NCI-H82 treated with DMSO at 0.1 percent for 48 hours (cell line): ENCODE measurements around the gene PTPRN2.

ENCODE experiments used
- DNase-seq: peaks from one replicate; lab custom pipeline; 2025; ENCODE audit not compliant: unreplicated experiment; lab: John Stamatoyannopoulos, UW

Gene PTPRN2

GRCh38 chr7:157539521-157539920 lies 1048.1 kb downstream of the PTPRN2 start:
- no peak for DNase-seq

GRCh38 chr7:157538735-157539134 lies 1048.9 kb downstream of the PTPRN2 start:
- no peak for DNase-seq

- no peak for DNase-seq
Observed at GRCh38 chr7:157538321-157538720, 1049.3 kb downstream of the PTPRN2 start.

- no peak for DNase-seq
Observed at GRCh38 chr7:157537056-157537455, 1050.6 kb downstream of the PTPRN2 start.

DNA sequence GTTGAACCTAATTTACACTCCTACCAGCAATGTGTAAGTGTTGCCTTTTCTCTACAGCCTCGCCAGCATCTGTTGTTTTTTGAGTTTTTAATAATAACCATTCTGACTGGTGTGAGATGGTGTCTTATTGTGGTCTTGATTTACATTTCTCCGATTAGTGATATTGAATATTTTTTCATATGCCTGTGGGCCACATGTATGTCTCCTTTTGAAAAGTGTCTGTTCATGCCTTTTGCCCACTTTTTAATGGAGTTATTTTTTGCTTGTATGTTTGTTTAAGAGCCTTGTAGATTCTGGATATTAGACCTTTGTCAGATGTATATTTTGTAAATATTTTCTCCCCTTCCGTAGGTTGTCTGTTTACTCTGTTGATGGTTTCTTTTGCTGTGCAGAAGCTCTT lies 1055.6 kb downstream of the PTPRN2 start:
- no peak for DNase-seq

- DNase-seq: no peak
Observed at GRCh38 chr7:157529768-157530560, 1057.7 kb downstream of the PTPRN2 start.

DNA sequence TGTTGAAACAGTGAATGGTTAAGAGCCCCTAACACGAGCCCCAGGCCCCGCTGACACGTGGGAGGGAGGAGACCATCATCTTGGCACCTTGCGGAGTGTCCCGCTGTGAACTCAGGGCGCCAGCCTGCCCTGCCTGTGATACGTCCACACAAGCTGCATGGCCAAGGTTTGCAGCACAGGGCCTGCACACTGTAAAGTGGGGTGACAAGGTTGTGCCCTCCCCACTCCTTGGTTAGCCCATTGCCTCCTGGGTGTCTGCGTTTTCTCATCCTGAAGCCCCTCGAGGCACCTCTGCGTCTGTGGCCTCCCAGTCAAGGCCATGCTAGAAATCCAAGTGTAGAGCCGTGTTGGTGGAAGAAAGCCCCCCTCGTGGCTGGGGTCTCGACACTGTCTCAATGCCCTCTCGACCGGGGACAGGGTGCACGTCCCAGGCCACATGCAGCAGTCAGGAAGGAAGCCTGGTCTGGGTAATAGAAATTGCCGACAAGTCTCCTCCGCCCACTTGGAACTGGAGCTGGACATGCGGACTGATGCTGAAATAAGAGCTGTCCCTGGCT lies 1058.8 kb downstream of the PTPRN2 start:
- DNase-seq: no peak

DNA sequence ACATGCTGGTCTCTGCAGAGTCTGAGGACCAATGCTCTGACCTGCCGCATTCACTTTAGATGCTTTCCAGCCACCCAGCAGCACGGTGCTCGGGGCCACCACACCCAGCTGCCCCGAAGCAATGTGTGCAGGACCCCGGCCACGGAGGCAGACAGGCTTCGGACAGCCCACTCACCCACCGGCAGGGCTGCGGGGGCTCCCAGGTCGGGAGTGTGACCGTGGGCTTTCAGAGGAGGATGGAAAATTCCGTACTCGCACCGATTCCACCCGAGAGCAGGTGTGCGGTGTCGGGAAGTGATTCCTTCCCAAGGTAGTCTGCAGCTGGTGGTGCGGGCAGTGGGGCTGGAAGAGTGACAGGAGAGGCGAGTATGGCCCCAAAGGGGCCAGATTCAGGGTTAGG lies 1059.9 kb downstream of the PTPRN2 start:
- DNase-seq: no peak

- no peak for DNase-seq
Observed at GRCh38 chr7:157526913-157527634, 1060.5 kb downstream of the PTPRN2 start.

GRCh38 chr7:157526005-157526912 lies 1061.4 kb downstream of the PTPRN2 start:
- DNase-seq: no peak

DNA sequence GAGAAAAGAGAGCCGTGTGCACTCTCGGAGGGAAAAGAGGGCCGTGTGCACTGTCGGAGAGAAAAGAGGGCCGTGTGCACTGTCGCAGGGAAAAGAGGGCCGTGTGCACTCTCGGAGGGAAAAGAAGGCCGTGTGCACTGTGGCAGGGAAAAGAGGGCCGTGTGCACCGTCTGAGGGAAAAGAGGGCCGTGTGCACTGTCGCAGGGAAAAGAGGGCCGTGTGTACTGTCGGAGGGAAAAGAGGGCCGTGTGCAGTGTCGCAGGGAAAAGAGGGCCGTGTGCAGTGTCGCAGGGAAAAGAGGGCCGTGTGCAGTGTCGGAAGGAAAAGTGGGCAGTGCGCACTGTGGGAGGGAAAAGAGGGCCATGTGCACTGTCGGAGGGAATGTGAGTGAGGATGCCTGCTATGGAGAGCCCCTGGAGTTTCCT lies 1062.1 kb downstream of the PTPRN2 start:
- DNase-seq: no peak

GRCh38 chr7:157524731-157525130 lies 1062.9 kb downstream of the PTPRN2 start:
- no peak for DNase-seq

- no peak for DNase-seq
Observed at GRCh38 chr7:157523766-157524421, 1063.7 kb downstream of the PTPRN2 start.

DNA sequence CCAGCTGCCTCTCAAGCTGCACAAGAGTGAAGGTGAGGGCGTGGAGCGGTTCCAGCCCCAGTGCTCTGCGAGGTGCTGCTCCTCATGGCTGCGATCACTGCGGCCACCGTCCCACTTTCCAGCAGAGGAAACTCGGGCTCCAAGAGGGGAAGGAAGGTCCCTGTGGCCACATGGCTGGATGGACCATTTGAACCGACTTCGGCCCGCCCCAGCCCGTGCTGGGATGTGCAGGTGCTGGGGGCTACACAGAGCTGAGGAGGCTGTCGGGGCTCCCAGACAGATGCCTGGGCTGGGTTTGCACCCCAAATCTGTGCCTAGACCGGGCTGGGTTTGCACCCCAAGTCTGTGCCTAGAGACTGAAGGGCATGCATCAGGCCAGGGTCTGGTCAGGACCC lies 1064.3 kb downstream of the PTPRN2 start:
- DNase-seq: no peak

DNA sequence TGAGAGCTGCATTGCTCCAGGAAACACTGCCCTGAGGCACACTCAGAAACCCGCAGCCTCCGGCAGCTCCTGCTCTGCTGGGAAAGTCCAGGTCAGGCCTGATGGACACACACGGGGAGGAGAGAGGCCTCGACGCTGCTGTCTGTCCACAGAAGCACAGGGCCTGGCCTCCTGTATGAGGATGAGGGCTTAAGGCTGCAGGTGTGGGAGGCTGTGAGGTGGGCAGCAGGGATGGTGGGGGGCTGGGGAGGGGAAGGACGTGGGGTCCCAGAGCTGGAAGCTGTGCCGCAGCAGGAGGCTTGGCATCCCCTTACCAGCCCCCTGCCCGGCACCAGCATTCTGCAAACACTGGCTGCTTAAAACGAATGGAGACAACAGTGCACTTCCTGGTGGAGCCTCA lies 1064.7 kb downstream of the PTPRN2 start:
- no peak for DNase-seq

DNA sequence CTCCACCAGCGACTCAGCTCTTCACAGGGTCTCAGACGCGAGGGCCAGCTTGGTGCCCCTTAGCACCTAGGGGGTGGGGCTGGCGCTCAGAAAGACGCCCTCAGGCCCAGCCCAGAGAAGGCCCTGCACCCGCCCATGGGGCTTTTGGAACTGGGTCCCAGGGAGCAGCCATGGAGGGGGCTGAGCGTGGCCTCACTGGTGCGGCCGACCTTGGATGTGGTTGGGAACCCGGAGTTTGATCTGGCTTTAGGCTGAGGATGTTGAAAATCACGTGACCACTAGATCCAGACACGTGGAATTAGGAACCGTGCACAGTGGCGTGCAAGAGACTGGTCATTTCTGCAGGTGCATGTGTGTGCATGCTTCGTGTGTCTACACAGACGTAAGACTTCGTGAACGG lies 1065.4 kb downstream of the PTPRN2 start:
- no peak for DNase-seq

DNA sequence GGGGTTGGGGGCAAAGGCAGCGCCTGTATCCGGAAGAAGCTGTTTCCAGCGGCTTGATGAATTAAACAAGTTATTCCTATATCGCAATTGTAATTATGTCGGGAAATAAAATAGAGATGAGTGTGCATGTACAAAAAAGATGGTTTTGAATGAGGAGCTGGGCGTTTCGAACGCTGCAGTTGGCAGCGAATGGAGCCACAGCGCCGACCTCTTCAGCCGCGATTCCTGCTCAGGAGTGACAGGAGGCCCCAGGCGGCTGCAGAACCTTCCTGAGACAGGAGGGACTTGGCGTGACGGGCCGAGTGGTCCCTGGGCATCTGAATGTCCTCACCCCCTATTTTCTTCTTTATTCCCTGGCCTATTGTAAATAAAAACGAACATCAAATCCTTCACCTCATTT lies 1065.9 kb downstream of the PTPRN2 start:
- no peak for DNase-seq

GRCh38 chr7:157521061-157521731 lies 1066.4 kb downstream of the PTPRN2 start:
- no peak for DNase-seq

DNA sequence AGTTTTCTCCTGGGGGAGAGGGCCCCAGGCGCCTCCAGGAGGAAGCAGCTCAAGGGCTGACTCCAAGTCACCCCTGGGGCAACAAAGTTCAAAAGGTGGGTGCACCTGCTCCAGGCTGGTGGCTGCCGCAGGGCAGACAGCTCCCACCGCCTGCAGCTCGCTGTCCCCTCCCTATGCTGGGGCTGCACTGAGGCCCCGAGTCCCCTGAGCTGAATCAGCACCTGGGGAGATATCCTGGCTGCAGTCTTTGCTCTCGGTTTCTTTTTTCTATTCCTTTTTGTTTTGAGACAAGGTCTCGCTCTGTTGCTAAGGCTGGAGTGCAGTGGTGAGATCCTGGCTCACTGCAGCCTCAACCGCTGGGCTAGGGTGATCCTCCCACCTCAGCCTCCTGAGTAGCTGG lies 1067.4 kb downstream of the PTPRN2 start:
- DNase-seq: no peak

DNA sequence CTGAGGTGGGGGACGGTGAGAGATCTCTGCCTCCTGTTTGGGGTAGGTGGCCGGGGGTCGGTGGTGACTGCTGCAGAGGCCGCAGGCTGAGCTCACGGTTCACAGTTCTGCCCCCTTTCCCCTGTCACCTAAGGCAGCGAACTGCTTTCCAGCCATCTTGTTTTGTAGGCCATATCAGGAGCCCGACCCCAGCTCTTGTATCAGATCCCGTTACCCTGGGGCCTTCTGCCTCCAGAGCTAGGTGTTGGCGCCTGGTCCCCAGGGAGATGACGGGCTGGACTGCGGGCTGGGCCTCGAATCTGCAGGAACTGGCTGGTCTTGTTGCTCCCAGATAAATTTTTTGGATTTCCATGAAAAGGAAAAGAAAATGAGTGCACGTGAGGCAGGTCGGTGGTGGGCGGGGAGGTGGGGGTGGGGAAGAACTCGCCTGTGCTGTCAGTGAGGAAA lies 1067.8 kb downstream of the PTPRN2 start:
- DNase-seq: no peak
